HFF-Myc (cell line): ENCODE results near the gene NTRK2.
A peak's percentile ranks its signal among the peaks of the same experiment; 100 is the strongest.

Experiments used
- DNase-seq: peaks from one replicate; pipeline ENCODE4 v3.0.0-alpha.2; 2011; ENCODE audit warnings: low read depth; ENCODE audit errors: extremely low read depth
- H3K4me3 ChIP-seq: replicated peaks from 2 replicates; pipeline ENCODE4 v1.5.1; 2011; ENCODE audit warnings: low read depth, mild to moderate bottlenecking, control low read depth, low read length
- CTCF ChIP-seq: IDR thresholded peaks from 2 replicates; pipeline ENCODE4 v1.5.1; 2012; ENCODE audit warnings: mild to moderate bottlenecking, low read depth, low read length, control low read depth; ENCODE audit errors: missing control alignments

NTRK2 gene

GRCh38 chr9:84955971-84956370, 286.4 kb downstream of the NTRK2 start:
- H3K4me3 ChIP-seq, result no peak overlapping the region
- no peak for TF ChIP-seq CTCF
- DNase-seq, result no peak

- no peak for TF ChIP-seq CTCF
- no peak overlapping the region for H3K4me3 ChIP-seq
- no peak for DNase-seq
Measured at GRCh38 chr9:84959339-84959738, 289.8 kb downstream of the NTRK2 start.

- H3K4me3 ChIP-seq, result no peak overlapping the region
- TF ChIP-seq CTCF, result peak; percentile 25
- DNase-seq, result no peak
Measured at GRCh38 chr9:84966876-84967830, 297.6 kb downstream of the NTRK2 start.

GRCh38 chr9:84969084-84969483, 299.6 kb downstream of the NTRK2 start:
- H3K4me3 ChIP-seq, result no peak overlapping the region
- TF ChIP-seq CTCF, result no peak
- no peak for DNase-seq

- no peak for DNase-seq
- TF ChIP-seq CTCF, result no peak
- H3K4me3 ChIP-seq, result no peak overlapping the region
Measured at GRCh38 chr9:84969736-84970135, 300.2 kb downstream of the NTRK2 start.

GRCh38 chr9:84970432-84970831, 300.9 kb downstream of the NTRK2 start:
- H3K4me3 ChIP-seq, result no peak overlapping the region
- no peak for DNase-seq
- no peak for TF ChIP-seq CTCF
